HG03457 (cell line): ENCODE data around the gene AGRN.
"Not testable (repeated sequence)": the region's sequence is repeated elsewhere in the genome, so short reads cannot be mapped to it uniquely, and the experiment has no call there.

Source experiments
- ATAC-seq: cut with Tn5 transposase; IDR thresholded peaks from one replicate; pipeline ENCODE4 v1.9.1; 2021; ENCODE audit warnings: moderate number of reproducible peaks; ENCODE audit not compliant: unreplicated experiment

The AGRN gene

DNA sequence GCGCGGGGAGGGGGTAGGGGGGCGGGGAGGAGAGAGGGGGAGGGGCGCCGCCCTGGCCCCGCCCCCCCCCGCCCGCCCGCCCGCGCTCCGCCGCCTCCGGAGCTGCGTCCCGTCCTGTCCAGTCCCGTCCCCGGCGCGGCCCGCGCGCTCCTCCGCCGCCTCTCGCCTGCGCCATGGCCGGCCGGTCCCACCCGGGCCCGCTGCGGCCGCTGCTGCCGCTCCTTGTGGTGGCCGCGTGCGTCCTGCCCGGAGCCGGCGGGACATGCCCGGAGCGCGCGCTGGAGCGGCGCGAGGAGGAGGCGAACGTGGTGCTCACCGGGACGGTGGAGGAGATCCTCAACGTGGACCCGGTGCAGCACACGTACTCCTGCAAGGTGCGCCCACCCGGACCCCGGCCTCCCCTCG lies at the start of gene AGRN:
Gene AGRN, plus strand, starts transcription at position 121 of the 405 bp plus-strand sequence. Its CDS starts 53 bp downstream, at position 174.
- peak; percentile 24 for ATAC-seq

- no peak for ATAC-seq
These were observed 49.5 kb upstream of the AGRN start for GRCh38 chr1:970242-970972.

DNA sequence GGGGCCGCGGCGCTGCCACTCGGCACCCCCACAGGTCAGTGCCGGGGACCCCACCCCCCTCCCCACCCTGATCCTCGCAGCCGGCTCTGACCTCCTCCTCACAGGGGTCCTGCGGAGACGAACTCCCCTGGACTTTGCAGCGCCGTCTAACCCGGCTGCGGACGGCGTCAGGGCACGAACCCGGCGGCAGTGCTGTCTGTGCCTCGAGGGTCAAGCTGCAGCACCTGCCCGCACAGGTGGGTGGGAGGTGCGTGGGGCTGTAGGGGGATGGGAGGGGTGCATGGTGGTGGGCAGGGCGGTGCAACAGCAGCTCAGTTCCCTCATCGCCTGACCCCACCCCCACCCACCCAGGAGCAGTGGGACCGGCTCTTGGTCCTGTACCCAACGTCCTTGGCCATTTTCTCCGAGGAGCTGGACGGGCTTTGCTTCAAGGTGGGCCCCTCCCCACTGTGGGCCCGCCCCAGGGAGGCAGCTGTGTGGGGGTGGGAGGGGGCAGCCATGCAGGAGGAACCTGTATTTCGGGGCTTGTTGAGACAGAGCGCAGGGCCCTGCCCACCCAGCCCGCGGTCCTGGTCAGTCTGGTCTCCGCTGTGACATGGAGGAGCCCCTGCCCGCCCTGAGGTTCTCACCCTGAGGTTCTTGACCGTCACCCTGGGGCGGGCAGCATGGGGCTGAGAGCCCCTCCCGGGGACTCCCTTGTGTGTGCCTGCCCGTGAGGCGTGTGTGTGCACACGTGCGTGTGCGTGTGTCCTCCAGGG lies 48.8 kb upstream of the AGRN start:
- no peak for ATAC-seq

DNA sequence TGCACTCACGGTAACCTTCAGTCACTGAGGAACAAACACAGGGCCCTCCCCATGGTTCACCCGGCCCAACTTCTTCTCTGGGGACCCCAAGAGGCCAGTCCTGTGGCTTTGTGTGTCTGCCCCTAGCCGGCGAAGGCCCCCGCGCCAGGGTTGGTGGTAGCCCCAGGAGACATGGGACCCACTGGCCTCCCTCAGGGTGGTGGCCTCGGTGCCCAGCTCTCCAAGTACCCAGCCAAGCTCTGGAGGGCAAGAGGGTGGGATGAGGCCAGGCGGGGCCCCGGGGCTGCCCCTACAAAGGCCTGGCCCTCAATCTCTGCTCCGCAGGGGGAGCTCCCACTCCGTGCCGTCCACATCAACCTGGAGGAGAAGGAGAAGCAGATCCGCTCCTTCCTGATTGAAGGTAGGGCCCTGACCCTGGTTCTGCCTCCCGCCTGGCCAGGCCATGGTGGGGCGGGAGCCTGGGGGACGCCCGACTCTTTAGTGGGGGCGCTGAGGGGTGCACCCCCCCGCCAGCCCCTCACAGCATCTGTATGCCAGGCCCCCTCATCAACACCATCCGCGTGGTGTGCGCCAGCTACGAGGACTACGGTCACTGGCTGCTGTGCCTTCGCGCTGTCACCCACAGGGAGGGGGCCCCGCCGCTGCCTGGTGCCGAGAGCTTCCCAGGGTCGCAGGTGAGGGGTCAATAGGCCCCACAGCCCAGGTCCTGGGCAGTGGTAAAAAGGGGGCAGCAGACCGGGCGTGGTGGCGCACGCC lies 48.0 kb upstream of the AGRN start:
- ATAC-seq = no peak

DNA sequence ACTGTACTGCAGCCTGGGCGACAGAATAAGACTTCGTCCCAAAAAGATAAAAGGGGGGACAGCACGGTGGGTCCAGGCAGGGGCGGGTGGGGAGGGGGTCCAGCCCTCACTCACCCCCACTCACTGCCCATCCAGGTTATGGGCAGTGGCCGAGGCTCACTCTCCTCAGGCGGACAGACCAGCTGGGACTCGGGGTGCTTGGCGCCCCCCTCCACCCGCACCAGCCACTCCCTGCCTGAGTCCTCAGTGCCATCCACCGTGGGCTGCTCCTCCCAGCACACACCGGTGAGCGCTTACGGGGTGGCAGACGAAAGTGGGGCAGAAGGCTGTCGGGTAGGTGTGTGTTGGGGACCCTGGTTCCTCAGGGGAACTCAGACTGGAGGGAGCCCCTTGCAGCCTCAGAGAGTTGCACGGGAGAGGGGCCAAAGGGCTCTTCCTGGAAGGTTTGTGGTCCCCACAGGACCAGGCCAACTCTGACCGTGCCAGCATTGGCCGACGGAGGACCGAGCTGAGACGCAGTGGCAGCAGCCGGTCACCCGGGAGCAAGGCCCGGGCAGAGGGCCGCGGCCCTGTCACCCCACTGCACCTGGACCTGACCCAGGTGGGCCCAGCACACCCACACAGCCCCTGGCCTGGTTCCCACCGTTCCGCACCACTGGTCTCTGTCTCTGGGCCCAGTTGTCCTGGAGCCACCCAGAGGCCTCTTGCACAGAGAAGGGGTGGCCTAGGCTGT lies 47.0 kb upstream of the AGRN start:
- ATAC-seq = no peak

DNA sequence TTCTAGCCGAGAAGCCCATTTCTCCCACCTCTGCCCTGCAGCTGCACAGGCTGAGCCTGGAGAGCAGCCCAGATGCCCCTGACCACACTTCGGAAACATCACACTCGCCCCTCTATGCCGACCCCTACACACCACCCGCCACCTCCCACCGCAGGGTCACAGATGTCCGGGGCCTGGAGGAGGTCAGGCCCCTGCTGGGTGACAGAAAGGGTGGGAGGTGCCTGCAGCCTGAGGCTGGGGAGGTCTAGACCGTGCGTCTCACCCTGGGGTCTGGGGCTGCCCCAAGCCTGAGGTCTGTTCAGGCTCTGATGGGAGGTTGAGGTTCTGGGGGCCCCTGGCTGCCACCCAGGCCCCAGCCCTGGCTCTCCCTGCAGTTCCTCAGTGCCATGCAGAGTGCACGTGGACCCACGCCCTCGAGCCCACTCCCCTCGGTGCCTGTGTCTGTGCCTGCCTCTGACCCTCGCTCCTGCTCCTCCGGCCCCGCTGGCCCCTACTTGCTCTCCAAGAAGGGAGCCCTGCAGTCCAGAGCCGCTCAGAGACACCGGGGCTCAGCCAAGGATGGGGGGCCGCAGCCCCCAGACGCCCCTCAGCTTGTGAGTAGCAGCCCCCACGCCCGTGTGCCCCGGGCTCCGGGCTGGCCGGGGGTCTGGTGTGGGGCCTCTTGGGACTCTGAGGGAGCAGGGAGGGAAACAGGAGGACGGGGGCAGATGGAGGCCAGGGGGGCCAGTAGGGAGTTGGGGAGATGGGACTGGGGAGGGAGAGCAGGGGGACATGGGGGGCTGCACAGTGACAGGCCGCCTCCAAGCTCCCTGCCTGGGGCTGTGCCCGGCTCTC lies 46.2 kb upstream of the AGRN start:
- ATAC-seq = no peak

GRCh38 chr1:974293-974640 lies 45.7 kb upstream of the AGRN start:
- no peak for ATAC-seq

DNA sequence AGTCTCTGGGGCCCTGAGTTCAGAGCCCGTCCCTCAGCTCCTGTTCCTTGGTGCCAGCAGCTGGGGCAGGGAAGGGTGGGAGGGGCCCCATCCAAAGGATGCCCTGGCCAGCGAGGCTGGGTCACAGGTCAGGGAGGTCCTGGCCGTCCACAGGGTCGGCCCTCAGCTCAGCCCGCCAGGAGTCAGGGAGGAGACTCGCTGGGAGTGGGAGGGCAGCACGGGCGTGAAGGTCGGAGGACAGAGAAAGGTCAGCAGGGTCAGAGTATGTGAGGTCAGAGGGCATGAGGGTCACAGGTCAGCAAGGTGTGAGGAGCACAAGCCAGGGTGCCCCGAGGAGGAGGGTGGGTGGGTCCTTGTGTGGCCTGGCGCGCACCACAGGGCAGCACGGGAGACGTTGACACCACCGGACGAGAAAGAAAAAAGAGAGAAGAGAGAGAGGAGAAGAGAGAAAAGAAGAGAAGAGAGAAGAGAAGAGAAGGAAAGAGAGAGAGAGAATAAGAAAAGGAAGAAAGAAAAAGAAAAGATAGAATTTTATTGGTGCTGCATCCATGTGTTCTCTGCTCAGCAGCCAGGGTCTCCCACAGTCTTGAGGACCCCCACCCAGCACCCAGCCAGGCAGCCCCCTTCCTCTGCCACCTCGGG lies 45.1 kb upstream of the AGRN start:
- ATAC-seq = no peak

- ATAC-seq = no peak
These were observed 44.6 kb upstream of the AGRN start for GRCh38 chr1:975365-975764.

DNA sequence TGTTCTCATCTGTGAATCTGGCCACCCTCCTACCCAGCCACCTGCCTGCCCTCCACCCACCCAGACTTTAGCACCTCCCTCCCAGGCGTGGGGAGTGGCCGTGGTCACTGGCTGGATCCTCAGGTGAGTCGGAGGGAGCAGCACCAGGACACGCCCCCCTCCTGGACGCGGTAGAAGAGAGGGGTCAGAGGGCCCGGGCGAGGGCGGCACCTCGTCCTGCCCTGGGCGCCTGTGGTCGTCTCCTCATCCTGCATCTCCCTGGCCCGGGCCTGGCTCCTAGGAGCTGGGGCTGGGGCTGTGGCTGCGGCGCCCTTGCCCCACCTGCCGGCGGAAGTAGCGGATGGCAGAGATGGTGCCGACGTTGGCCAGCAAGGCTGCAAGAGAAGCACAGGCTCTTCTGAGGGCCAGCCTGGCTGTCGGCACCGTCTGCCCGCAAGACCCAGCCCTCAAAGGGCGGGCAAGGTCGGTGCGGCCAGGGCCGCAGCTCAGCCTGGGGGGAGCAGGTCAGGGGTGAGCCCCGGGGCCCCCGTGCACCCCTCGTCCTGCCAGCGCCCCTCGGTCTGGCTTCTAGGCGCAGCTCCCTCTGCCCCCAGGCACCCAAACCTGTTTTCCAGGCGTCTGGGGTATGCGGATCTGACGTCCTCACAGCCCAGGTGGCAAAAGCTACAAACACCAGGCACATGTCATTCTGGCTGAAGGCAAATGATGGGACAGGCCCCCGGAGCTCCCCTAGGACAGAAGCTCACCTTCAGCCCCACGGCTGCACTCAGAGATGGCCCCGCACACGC lies 43.8 kb upstream of the AGRN start:
- no peak for ATAC-seq

- not testable (repeated sequence) for ATAC-seq
These were observed 43.1 kb upstream of the AGRN start for GRCh38 chr1:976791-977190.

- ATAC-seq = no peak
These were observed 41.7 kb upstream of the AGRN start for GRCh38 chr1:978069-978834.

DNA sequence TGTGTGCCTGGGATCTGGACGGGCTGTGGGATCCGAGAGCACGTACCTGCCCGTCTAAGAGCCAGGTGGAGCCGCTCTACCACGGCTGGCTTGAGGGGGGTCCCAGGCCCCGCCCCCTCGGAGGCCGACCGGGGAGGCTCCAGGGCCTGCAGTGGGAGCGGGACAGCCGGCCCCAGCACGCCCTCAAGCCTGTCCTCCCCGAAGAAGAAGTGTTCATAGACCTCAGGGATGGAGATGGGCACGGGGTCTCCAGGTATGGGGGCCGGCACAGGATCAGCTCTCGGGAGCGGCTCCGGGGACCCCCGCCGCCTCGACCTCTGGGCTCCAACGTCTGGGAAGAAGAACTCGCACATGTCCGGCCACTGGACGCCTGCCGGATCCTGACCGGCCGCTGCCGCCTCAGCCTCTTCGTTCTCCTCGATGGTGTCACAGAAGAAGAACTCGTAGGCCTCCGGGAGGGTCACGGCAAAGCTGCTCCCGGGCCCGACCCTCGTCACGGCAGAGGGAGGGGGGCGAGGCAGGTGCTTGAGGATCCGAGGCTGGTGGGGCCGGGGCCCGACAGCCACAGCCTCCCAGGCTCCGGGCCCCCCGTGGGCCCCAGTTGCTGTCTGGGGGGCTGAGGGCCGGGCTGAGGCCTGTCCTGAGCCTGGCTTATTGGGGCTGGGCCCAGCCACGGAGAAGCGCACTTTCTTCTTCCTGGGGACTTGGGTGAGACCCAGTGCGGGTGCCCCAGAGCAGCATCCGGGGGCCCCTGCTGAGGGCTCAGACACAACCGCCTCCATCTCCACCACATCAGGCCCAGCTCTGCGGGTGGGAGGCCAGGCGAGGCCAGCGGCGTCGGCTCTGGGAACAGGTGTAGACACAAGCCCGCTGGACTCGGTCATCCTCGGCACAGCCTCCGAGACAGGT lies 40.8 kb upstream of the AGRN start:
- no peak for ATAC-seq

DNA sequence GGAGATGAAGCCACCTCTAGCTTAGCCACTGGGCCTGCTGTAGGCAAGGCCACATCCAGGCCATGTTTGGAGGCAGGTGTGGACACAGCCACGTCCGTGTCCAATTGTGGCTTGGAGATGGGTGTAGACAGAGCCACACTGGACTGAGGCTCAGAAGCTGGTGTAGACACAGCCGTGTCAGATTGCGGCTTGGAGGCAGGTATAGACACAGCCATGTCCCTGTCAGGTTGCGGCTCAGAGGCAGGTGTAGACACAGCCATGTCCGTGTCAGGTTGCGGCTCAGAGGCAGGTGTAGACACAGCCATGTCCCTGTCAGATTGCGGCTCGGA lies 40.2 kb upstream of the AGRN start:
- no peak for ATAC-seq

DNA sequence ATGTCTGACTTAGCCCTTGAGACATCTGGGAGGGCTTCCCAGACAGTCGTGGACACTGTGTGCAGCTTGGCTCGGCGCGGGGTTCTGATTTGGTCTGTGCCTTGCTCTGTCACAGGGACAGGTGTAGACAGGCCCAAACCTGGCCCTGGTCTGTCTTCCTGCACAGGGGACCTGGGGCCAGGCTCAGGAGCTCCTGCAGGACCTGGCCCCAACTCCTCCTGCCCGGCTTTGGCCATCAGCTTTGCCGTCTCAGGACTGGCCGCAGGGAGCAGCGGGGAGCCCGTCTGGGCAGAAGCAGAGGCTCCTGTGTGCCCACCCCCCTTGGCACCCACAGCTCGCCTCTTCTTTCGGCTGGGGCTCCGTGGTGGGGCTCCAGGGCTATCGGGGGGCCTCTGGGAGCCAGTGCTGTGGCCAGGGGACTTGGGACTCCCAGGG lies 39.8 kb upstream of the AGRN start:
- no peak for ATAC-seq

DNA sequence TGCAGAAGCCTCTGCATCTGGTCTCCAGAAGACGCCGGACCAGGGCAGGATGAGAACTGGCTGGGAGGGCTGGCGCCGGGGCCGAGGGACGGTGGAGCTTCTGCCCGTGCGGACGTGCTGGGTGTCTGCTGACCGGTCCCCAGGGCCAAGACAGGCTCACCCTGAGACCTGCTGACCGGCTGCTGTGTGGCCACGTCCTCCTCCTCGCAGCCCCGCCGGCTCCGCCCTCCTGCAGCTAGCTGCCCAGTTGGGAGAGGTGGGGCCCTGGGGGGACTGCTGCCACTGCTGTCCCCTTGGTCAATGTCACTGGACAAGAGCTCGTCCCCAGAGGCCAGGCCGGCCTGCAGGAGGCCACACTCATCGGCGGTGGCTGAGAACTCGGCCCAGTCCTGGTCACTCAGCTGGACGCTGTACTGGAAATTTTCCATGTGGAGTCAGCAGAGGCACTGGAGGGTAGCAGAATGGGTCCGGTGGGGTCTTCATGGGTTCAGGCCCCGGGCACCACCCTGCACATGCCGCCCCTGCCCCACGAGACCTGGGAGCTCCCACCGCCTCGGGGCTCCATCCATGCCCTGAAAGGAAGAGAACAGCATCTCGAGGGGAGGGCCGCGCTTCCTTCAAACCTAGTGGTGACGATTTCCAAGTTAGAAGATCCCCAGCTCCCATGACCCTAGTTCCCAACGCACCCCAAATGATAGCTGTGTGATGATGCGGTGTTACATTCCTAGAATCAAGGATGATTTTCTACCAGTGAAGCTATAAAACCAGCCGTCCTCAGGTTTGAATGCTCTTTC lies 39.1 kb upstream of the AGRN start:
- ATAC-seq = no peak
